ENCODE measurements around the gene EPHB1.

Gene EPHB1

DNA sequence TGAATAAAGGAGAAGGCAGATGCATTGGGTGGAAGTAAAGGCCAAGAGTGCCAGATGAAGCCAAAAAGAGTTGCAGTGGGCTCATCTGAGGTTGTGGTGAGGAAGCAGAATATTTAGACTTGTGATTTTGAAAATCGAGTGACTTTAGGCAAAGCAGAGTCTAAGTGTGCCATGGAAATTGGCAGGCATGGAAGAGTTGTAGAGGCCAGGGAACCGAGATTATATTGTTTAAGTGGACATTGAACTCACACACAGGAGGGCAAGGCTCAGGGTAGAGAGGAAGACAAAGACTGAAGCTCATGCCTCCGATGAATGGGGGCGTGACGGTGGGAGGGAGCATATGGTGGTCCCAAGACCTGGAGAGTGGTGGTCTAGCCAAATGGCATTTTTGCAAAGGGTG lies 347.5 kb downstream of the EPHB1 start:
- no peak for DNase-seq

DNA sequence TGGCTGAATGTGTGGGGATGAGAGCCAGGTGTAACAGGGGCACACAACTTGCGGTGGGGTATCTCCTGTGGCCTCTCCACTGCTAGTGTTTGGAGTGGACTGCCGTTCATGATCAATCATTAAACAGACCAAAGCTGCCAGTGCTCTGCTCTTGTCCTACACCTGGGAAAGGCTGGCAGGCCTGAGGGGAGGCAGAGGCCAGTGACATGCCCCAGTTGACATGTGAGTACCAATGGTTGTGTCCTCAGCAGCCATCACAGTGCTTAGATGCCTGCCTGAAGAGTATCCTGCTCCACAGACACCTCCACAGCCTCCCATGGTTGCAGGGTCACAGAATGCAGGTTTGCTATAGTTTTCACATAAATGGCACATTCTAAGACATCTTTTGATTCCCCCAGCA lies 348.4 kb downstream of the EPHB1 start:
- DNase-seq = no peak

DNA sequence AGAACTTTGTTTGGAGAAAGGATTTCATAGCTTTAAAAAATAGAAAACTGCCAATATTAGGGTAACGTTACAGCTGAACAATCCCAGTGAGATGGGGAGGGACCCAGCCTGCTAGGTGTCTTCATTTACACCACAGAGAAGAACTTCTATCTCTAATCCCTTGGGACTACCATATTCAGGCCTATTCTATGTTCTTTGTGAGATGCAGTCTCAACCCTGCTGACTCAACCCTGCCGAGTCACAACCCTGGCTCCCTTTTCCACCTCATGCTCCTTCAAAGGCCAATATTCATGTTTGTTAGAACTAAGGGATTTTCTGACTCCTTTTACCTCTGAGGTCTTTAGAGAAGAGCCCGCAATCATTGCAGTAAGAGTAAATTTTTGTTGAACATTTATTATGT lies 350.5 kb downstream of the EPHB1 start:
- no peak for DNase-seq

DNA sequence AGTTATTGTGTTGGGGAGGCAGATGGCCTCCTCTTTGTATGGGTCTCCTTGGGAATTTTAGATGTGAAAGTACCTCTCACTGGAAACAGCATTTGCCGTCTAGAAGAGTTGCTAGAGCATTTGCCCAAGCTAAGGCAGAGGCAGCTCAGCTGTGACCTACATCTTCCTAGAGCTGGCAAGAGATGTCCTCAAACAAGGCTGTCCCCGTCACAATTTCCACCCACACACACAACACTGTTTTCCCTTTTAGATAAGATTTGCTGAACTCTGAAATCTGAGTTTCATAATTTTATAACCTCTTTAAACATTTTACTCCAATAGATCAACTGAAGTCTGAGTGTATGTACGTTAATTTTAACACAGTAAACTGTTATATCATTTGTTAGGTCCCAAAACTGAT lies 352.6 kb downstream of the EPHB1 start:
- DNase-seq = no peak

DNA sequence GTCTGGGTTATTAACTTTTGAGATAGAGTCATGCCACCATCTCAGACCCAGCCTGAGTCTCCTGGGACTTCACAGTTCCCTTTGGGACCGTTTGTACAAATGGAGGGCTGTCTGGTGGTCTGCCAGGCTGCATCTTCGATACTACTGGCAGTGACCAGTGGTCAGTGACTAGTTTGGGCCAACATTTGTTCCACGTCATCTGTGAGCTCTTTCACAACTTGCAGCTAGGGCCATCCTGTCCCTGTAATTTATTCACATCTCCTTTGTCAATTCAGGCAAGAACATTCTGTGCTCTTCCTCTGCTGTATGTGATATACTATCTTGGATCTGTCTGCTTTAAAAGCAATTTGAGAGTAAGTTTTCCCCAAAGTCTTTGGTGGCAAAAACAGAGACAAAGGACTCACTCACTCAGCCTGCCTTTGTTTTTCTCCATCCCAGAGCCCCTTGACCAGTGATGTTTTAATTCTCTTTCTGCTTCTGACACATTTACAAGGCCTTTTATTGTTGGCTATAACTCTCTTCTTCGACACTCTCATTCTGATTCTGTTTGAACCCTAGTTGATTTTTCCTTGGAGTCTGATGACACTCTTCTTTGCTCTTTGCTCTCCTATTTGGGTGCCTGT lies 353.4 kb downstream of the EPHB1 start:
- no peak for DNase-seq

DNA sequence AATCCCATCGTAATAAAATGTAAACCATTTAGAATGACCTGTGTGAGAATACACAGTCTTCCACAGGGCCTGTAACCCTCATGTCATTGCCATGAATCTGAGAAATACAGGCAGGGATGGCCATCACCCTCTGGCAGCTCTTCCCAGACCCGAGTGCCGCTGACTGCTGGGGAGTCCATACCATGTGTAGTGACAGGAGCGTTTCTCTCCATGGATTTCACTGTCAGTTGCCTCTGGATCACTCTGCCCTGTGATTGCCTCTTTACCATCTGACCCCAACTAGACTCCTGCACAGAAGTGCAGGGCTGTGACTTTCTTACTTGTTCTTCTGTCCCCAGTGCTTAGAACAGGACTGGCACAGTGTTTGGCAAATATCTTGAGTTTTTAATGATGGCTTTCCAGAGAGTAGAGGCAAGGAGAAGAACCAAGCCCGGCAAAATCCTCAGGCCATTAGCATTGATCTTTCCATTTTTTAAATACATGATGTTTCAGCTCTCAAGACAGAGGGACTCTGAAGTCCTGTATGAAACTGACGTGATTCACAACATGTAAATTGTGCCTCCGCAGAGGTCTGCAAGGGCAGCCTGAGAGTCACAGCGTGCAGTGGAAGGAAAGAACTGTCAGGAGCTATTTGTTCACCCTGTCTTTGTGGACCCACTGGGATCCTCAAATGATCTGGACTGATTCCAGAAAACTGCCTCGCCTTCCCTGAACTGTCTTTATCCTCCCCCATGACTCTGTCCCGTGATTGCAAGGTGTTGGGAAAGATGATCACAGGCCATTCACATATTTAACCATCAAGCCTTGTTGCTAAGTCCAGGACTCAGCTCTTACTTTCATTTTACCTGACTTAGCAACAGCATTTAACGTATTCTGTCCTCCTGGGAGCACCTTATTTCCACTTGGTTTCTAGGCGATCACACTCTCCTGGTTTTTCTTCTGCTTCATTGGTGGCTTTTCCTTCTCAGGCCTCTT lies 354.9 kb downstream of the EPHB1 start:
- no peak for DNase-seq

DNA sequence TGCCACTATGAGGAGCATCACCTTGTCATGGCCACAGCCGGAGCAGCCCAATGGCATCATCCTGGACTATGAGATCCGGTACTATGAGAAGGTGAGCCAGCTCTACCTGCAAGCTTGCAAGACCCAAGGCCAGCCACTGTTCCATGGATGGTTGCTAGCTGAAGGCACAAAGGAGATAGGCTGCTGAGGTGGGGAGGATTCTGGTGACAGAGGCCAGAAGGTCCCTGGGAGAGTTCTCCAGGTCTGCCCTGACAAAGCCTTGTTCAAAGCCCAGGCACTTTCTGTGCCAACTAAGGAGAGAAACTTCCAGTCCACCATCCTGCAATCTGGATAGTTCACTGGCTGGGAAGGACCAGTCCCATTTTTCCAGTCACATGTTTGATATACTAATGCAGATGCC lies 359.1 kb downstream of the EPHB1 start:
- DNase-seq = no peak

DNA sequence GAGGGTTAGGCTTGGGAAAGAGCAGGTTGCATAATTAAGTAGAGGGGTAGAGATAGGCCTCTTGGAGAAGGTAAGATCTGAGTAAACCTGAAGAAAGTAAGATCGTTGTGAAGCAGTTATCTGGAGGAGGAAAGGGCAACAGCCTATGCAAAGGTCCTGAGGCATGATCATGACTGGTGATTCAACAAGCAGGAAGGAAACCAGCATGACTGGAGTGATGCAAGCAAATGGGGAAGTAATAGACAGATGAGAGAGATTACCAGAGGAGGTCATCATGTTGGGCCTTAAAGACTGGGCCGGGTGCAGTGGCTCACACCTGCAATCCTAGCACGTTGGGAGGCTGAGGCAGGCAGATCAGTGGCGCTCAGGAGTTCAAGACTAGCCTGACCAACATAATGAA lies 360.2 kb downstream of the EPHB1 start:
- DNase-seq = no peak

DNA sequence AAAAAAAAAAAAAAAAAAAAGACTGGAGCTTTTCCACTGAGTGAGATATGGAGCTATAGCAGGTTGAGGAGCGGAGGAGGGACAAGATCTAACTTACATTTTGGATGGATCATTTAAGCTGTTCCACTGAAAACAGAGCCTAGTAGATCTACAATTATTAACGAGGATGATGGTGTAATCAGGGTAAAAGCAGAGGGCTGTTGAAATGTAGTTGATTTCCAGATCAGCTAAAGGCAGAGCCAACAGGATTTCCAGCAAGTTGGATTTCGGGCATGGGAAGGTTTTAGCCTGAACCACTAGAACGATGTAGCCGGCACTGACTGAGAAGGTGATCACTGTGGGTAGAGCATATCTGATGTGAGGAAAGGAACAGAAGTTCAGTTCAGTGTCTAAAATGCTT lies 360.7 kb downstream of the EPHB1 start:
- DNase-seq = no peak

DNA sequence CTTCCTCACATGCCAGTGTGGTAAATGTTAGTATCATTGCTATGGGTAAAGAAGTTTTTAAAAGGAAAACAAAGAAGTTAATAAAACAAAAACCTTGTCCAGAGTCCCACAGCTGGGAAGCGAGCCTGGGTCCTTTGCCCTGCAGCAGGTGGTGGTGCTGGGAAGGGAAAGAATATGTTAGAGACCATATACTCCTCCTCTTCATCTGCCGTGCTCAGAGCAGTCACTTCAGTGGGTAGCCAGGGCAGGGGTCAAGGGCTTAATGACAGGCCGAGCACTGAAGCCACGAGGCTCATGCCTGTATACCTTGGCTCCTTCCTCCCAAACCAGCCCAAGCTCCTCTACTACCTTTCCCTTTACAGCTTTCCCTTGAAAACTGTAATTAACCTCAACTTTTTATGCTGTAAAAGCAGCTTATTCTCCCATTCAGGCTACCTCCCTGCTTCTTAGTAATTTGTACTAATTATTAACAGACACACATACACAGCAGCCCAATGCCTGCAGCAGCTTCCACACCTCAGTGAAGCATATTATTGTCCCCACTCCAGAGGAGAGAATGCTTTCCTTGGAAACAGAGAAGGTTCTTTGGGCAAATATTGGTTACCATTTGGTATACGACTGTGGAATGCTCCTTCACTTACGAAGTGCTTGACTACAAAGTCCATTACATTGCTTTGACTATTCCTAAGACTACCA lies 362.1 kb downstream of the EPHB1 start:
- DNase-seq = no peak

DNA sequence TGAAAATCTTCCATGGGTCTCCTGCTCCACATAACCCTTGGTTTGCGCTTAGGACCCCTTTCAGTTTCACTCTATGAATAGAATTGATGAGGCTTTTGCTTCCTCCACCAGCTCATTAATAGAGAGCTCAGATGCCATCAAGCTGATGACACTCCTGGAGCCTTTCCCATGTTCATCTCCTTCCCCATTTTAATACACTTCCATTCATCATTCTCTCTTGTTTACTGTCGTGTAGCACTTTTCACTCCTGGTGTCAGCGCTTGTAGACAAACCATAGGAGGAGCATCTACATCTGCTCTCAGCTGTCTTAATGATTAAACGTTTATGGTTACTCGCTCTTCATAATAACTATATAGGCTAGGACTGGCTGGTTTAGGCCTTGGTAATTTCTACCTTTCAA lies 363.5 kb downstream of the EPHB1 start:
- DNase-seq = no peak

DNA sequence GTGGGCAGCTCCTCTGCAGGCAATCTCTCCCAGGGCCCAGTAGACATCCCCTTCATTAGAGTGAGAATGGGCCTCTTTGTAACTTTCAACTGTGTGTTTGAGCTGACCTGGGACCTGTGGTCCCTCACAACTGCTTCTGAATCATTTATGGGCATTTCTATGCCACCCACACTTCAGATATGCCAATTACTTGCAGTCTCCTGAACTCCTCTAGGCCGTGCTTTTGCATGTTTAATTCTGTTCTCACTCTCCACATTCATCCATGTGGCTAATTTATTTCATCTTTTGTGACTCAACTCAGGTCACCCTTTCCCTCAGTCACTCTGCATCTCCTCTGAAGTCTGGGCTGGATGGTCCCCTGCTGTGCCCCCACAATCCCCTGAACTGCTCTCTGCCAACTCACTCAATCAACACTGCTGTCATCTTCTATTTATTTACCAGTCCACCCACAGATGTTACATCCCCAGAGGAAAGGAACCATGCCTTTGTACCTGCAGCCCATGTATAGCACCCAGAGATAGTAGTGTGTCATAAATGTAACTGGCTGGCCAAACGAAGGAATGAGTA lies 364.7 kb downstream of the EPHB1 start:
- DNase-seq = no peak

DNA sequence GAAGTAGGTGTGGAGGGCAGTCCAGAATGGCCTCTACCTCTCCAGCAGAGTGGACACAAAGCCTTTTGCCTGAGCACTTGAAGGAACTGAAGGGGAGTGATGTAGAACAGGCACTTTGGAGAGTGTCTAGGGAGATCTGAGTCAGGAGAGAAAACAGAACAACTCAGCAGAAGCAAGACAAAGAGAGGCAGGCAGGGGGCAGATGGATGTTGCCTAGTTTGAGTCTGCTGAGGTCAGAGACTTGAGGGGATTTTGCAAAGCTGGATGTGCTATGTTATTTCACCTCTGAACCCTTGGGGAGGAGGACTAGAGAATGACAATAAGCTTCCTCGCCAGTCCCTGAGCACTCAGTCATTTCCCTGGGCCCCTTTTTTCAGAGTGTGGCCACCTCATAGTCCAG lies 366.4 kb downstream of the EPHB1 start:
- DNase-seq = no peak

DNA sequence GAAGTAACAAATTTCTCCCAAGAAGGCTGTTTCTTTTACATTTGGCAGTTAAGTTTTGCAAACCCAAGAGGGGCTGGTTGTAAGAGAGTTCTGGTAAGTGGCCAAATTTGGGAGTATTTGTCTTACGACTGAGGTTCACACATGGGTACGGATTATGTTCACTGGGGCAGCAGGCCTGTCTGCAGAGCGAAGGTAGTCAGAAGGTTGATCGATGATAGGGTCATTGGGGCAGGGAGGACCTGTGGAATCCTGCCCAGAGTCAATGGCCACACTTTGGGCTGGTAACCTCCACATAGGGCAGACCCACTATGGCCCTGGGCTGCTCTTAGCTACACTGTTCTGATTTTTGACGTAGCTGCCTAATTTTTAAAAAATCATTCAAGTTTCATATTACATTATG lies 368.6 kb downstream of the EPHB1 start:
- DNase-seq = no peak

DNA sequence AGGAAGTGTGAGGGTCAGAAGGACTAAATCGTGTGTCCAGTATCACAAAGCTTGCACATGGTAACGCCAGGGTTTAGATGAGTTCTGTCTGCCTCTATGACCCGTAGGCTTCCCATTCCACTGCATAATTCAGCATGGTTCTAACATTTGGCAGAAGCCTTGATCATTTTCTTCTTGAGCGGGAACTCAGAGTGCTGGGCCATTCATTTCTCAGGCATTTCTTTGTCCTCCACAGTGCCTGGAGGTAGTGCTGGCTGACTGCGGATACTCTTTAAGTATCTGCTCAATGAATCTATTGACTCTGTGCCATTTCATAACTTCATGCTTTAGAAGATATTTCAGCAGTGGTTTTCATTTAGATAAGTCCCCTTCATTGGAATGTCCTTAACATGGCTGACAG lies 370.2 kb downstream of the EPHB1 start:
- DNase-seq = no peak

DNA sequence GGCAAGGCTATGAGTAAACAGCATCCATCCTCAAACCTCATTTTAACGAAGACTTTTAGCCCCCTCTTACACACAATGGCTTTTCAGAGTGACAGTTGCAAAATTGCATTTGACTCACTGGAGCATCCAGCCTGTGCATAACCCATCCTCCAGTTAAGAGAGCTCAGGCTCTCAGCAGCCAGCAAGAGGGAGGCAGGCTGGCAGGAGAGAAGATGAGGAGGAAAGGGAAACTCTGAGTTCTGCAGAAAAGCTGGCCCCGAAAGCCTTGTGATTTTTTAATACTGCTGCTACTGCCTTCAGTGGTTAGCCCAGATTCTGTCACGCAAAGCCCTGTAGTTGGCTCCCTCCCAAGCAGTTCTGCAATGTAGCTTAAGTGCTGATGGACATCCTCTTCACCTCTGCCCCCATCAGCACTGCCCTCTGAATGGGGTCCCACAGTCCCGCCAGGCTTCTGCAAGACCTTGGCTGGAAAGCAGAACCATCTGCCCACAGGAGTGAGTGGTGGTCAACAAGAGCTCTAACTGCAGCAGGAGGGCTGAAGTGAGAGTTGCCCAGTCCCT lies 371.3 kb downstream of the EPHB1 start:
- no peak for DNase-seq

DNA sequence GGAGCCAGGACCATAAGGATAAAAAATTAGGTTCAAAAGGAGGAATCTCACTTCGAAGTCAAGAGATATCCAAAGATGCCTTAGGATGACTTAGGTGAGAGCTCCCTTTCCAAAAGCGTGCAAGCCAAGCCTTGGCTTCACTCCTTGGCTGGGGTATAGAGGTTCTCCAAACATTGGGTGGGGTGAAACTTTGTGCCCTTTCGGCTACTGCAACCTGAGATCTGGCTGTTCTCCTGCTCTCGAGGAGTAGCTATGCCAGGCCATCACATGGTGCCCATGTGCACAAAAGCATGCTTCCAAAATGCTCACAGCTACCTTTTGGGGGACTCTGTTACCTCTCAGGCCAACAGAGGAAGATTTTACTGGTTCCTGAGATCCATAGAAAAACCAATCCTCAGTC lies 373.8 kb downstream of the EPHB1 start:
- no peak for DNase-seq

DNA sequence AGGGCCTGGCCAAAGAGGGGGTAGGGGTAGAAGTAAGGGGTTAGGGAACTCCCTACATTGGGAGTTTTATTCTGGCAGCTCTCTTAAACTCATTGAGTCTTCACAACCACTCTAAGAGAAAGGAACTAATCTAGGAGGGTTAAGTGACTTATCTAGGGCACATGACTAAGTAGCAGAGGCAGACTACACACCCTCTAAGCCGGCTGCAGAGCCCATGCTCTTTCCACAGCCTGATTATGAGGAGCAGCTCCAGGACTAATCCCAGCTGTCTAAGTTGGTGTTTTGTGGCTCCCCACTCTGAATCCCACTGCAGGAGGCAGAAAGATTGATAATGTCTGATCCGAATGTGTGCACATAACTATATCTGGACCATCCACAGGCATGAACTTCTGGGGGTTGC lies 374.6 kb downstream of the EPHB1 start:
- no peak for DNase-seq

DNA sequence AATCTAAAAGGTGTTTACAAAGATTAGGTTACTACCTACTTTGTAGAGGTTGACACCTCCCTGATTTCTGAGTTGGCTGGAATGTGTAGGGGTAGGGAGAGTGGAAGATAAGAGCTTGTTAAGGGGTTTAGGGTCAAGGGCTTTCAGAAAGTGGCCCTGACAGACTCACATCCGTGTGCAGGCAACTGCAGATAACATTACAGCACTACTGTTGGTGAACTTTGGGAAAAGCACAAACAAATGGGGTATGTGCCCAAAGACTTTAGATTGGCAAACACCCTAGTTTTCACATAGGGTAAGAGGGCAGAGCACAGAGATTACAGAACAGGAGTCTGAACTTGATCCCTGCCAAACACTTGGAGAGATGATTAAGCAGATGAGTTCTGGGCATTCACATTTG lies 375.7 kb downstream of the EPHB1 start:
- DNase-seq = no peak

DNA sequence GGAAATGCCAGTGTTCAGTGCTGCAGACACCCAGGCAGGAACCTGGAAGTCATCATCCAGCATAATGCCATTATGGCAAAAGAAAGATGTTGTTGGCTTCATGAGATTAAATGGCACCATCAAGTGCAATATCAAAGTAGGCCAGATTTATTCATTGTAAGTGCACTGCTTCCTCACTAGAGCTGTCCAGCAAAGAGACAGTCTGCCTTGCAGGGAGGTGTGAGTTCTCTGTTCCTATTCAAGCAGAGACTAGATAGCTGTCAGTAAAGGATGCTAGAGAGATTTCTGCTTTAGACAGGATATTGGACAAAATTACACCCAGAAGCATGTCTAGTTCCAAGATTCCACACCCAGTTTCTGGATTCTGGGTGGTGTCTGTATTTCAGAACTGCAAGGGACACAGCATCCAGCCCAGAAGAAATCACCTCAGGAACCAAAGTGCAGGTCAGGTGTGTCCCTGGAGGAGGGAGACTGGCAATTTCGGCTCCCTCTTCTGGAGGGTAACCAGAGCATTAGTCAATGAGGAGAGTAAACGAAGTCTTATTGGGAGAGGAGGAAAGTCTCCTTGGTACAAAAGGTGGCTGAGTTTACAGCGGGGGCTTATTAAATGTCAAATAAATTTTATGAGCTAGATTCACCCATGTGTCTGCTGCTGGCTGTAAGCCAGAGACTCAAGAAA lies 377.3 kb downstream of the EPHB1 start:
- DNase-seq = no peak

DNA sequence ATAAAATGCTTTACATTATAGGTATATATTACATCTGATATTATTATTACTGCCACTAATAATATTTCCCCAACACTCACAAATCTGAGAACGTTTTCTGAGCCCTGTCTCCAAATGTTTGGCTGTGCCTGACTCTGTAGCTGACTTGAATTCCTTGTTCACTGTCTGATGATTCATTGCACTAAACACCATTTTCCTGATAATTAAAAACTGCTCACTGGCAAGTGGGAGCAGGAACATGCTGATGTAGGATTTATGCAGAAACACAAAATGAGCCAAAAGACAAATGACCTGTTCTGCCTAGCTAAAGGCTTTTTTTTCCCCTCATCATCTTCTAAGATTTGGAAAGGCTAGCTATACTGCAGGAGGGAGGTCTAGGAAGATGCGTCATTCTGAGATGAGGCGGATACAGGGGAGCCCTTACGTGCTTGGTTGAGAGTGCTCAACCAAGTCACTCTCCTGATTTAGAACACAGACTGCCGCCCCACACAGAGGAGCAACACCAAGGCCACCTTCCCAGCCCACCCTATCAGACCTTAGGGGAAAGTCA lies 380.7 kb downstream of the EPHB1 start:
- DNase-seq = no peak

DNA sequence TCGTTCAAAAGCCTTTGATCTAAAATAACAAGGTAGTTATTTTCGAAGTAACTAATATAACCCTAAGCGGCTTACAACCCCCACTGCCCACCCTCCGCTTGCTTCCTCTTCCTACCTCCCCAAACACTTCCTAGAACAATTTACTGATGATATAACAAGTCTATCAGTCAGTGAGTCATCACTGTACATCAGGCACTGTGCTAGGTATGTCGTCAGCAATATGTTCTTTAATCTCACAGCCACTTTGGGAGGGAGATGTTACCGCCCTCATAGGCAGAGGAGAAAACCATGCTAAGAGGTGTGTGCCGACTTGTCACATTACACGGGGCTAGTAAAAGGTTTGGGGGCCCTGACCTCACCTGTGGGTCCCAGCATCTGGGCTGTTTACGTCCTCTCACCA lies 381.8 kb downstream of the EPHB1 start:
- no peak for DNase-seq
